ENCODE data around the gene CADPS.
"Not testable (repeated sequence)": the region's sequence is repeated elsewhere in the genome, so short reads cannot be mapped to it uniquely, and the experiment has no call there.

The CADPS gene

DNA sequence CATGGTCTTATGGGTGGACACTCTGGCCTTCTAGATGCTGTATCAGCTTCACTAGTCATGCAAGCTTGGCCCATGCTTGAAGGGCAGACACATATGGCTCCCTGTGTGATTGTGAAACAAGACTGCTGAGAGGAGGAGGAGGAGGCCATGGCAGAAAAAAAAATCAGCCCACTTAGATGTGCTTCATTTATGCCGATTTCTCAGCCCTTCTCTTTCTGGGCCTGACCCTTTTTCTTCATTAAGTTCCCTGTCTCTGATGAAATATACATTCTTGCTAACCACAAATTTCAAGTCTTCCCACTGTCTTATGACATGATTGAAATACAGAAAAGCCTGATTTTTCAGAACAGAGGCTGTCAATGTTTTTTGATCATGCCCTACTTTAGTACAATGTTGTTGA, 288.9 kb downstream of the CADPS start:
- Mint-ChIP-seq H3K36me3 (ENCODE audit: low read depth) (no peaks in the 10 kb centered on the region), H3K9me3 (peaks cover 3% of the 10 kb centered on the region), H3K27ac (no peak overlapping the region), H3K4me1 (ENCODE audit: low read depth) (no peaks in the 10 kb centered on the region), H3K27me3 (no peaks in the 10 kb centered on the region), H3K4me3 (no peak overlapping the region)

- peaks cover 3% of the 10 kb centered on the region for H3K9me3 Mint-ChIP-seq
- H3K4me1 Mint-ChIP-seq (ENCODE audit: low read depth) = no peaks in the 10 kb centered on the region
- no peaks in the 10 kb centered on the region for H3K27me3 Mint-ChIP-seq
- no peak overlapping the region for H3K4me3 Mint-ChIP-seq
- H3K27ac Mint-ChIP-seq = no peak overlapping the region
- H3K36me3 Mint-ChIP-seq (ENCODE audit: low read depth) = no peaks in the 10 kb centered on the region
Measured at GRCh38 chr3:62585861-62586260, 289.4 kb downstream of the CADPS start.

- no peaks in the 10 kb centered on the region for H3K27me3 Mint-ChIP-seq
- H3K9me3 Mint-ChIP-seq = peaks cover 5% of the 10 kb centered on the region
- H3K36me3 Mint-ChIP-seq (ENCODE audit: low read depth) = no peaks in the 10 kb centered on the region
- no peaks in the 10 kb centered on the region for H3K4me1 Mint-ChIP-seq (ENCODE audit: low read depth)
- no peak overlapping the region for H3K27ac Mint-ChIP-seq
- H3K4me3 Mint-ChIP-seq = no peak overlapping the region
Measured at GRCh38 chr3:62584636-62585035, 290.6 kb downstream of the CADPS start.

- H3K4me3 Mint-ChIP-seq = no peak overlapping the region
- no peaks in the 10 kb centered on the region for H3K27me3 Mint-ChIP-seq
- H3K4me1 Mint-ChIP-seq (ENCODE audit: low read depth) = no peaks in the 10 kb centered on the region
- H3K36me3 Mint-ChIP-seq (ENCODE audit: low read depth) = no peaks in the 10 kb centered on the region
- no peak overlapping the region for H3K27ac Mint-ChIP-seq
- peaks cover 16% of the 10 kb centered on the region for H3K9me3 Mint-ChIP-seq
Measured at GRCh38 chr3:62582495-62583172, 292.6 kb downstream of the CADPS start.

GRCh38 chr3:62580485-62580884, 294.7 kb downstream of the CADPS start:
- H3K4me1 Mint-ChIP-seq (ENCODE audit: low read depth); H3K4me3 Mint-ChIP-seq; H3K36me3 Mint-ChIP-seq (ENCODE audit: low read depth); H3K27ac Mint-ChIP-seq; H3K27me3 Mint-ChIP-seq: not testable (repeated sequence)
- peaks cover 18% of the 10 kb centered on the region for H3K9me3 Mint-ChIP-seq

DNA sequence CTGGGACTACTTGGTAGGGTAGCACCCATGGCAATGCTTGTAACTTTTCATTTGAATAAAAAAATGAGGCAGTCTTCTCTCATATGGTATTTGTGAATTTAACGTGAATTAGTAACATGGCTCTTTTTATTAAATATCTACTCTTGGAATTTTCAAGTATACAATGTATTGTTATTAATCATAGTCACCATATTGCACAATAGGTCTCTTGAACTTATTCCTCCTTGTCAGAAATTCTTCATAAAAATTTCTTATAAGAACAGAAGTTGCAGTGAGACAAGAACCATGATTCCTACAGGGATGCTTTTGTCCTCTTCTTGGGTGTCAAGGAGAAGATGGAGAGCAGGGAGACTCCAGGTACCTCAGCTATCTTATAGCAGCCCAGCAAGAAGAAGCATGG, 298.1 kb downstream of the CADPS start:
- no peaks in the 10 kb centered on the region for H3K4me1 Mint-ChIP-seq (ENCODE audit: low read depth)
- no peaks in the 10 kb centered on the region for H3K27me3 Mint-ChIP-seq
- H3K36me3 Mint-ChIP-seq (ENCODE audit: low read depth) = no peaks in the 10 kb centered on the region
- H3K27ac Mint-ChIP-seq = no peak overlapping the region
- H3K9me3 Mint-ChIP-seq = peaks cover 18% of the 10 kb centered on the region
- no peak overlapping the region for H3K4me3 Mint-ChIP-seq

- Mint-ChIP-seq H3K36me3 (ENCODE audit: low read depth) (no peaks in the 10 kb centered on the region), H3K27ac (no peak overlapping the region), H3K27me3 (no peaks in the 10 kb centered on the region), H3K4me1 (ENCODE audit: low read depth) (no peaks in the 10 kb centered on the region), H3K9me3 (peaks cover 10% of the 10 kb centered on the region), H3K4me3 (no peak overlapping the region)
Measured at GRCh38 chr3:62574266-62574898, 300.8 kb downstream of the CADPS start.

GRCh38 chr3:62571916-62572315, 303.3 kb downstream of the CADPS start:
- Mint-ChIP-seq H3K27me3 (no peaks in the 10 kb centered on the region), H3K9me3 (no peaks in the 10 kb centered on the region), H3K4me1 (ENCODE audit: low read depth) (no peaks in the 10 kb centered on the region), H3K36me3 (ENCODE audit: low read depth) (no peaks in the 10 kb centered on the region), H3K27ac (no peak overlapping the region), H3K4me3 (no peak overlapping the region)

GRCh38 chr3:62570888-62571287, 304.3 kb downstream of the CADPS start:
- H3K9me3 Mint-ChIP-seq = no peaks in the 10 kb centered on the region
- no peak overlapping the region for H3K27ac Mint-ChIP-seq
- no peak overlapping the region for H3K4me3 Mint-ChIP-seq
- H3K27me3 Mint-ChIP-seq = no peaks in the 10 kb centered on the region
- no peaks in the 10 kb centered on the region for H3K36me3 Mint-ChIP-seq (ENCODE audit: low read depth)
- no peaks in the 10 kb centered on the region for H3K4me1 Mint-ChIP-seq (ENCODE audit: low read depth)

GRCh38 chr3:62569609-62570008, 305.6 kb downstream of the CADPS start:
- Mint-ChIP-seq H3K4me3 (no peak overlapping the region), H3K9me3 (no peaks in the 10 kb centered on the region), H3K27me3 (no peaks in the 10 kb centered on the region), H3K36me3 (ENCODE audit: low read depth) (no peaks in the 10 kb centered on the region), H3K27ac (no peak overlapping the region), H3K4me1 (ENCODE audit: low read depth) (no peaks in the 10 kb centered on the region)

DNA sequence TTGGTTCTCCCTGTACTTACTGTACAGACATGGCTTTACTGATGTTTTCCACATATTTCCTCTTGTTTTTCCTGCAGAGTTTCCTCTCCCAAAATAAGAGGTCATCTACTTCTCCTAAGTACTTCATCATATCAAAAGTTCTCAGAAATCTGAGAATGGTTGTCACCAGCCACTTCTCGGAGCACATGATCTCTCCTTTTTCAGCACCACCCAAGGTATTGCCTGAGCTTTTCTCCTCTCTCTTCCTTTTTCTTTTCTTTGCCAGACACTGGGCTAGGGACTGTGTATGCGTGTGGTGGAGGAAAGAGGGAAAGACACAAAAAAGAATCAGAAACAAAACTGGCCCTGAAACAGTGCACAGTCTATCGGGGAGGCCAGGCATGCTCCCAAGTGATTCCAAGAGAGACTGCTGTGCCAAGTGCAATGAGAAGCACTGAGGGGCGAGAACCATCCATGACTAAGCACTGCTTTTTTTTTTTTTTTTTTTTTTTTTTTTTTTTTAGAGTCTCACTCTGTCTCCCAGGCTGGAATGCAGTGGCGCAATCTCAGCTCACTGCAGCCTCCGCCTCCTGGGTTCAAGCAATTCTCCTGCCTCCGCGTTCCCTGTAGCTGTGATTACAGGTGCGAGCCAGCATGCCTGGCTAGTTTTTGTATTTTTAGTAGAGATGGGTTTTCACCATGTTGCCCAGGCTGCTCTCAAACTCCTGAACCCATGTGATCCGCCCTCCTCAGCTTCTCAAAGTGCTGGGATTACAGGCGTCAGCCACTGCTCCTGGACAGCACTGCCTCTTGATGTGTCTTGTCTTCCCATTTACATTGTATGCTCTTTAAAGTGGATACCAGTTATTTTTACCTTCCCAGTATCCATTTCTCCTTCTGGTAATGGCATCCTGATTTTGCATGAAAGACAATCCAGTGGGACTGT, 307.9 kb downstream of the CADPS start:
- H3K27me3 Mint-ChIP-seq = no peaks in the 10 kb centered on the region
- no peaks in the 10 kb centered on the region for H3K36me3 Mint-ChIP-seq (ENCODE audit: low read depth)
- H3K9me3 Mint-ChIP-seq = no peaks in the 10 kb centered on the region
- no peak overlapping the region for H3K27ac Mint-ChIP-seq
- H3K4me1 Mint-ChIP-seq (ENCODE audit: low read depth) = no peaks in the 10 kb centered on the region
- no peak overlapping the region for H3K4me3 Mint-ChIP-seq

DNA sequence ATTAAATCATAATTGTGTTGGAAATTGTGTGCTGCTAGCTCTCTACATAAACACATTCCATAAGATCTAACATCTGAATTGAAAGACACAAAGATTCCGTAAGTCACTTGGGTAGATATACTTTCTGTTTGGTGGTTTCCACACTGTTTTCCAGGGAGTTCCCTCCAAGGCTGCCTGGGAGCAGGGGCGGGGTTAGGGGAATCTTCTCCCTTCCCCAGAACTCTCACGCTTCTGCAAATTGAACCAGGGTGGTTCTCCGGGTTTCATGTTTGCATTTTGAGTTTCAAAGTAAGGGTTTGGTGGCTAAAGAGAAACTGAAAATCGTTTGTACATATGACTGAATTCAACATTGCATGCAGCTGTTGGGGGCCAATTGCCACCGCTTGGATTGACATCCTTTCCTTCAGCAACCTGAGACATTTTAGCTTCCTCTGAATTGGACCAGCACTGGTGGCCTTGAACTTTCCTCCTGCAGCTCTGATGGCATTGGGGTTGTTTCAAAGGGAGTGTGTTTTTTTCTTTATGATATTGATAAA, 309.1 kb downstream of the CADPS start:
- Mint-ChIP-seq H3K27ac (no peak overlapping the region), H3K4me1 (ENCODE audit: low read depth) (no peaks in the 10 kb centered on the region), H3K36me3 (ENCODE audit: low read depth) (no peaks in the 10 kb centered on the region), H3K4me3 (no peak overlapping the region), H3K27me3 (peaks cover 3% of the 10 kb centered on the region), H3K9me3 (no peaks in the 10 kb centered on the region)

DNA sequence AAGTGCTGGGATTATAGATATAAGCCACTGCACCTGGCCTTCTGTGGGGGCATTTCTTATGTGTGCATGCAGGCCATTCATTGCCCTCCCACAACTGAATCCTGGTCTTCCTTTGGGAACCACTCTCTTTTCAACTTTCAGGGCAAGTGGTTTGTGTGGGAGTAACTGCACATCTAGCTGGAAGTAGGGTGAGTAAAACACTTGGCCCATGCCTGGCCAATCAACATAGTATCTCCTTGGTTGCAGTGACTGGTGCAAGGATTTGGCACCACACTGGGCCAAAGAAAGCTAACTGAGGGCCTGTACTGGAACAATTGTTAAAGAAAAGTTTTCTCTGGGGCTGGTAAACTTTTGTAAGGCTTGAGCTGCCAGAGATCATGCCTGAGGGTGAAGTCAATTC, 312.6 kb downstream of the CADPS start:
- Mint-ChIP-seq H3K4me3 (no peak overlapping the region), H3K4me1 (ENCODE audit: low read depth) (no peaks in the 10 kb centered on the region), H3K27me3 (peaks cover 7% of the 10 kb centered on the region), H3K9me3 (no peaks in the 10 kb centered on the region), H3K27ac (no peak overlapping the region), H3K36me3 (ENCODE audit: low read depth) (no peaks in the 10 kb centered on the region)

GRCh38 chr3:62562017-62562416, 313.2 kb downstream of the CADPS start:
- H3K27ac Mint-ChIP-seq = no peak overlapping the region
- no peaks in the 10 kb centered on the region for H3K9me3 Mint-ChIP-seq
- H3K4me3 Mint-ChIP-seq = no peak overlapping the region
- H3K27me3 Mint-ChIP-seq = peaks cover 7% of the 10 kb centered on the region
- no peaks in the 10 kb centered on the region for H3K36me3 Mint-ChIP-seq (ENCODE audit: low read depth)
- H3K4me1 Mint-ChIP-seq (ENCODE audit: low read depth) = no peaks in the 10 kb centered on the region

GRCh38 chr3:62559831-62560445, 315.3 kb downstream of the CADPS start:
- Mint-ChIP-seq H3K36me3 (ENCODE audit: low read depth) (no peaks in the 10 kb centered on the region), H3K4me3 (no peak overlapping the region), H3K27me3 (peaks cover 7% of the 10 kb centered on the region), H3K9me3 (no peaks in the 10 kb centered on the region), H3K4me1 (ENCODE audit: low read depth) (no peaks in the 10 kb centered on the region), H3K27ac (no peak overlapping the region)

Data from stimulated activated naive CD8-positive, alpha-beta T cell treated with anti-CD3 and anti-CD28 coated beads, Interleukin-15, Interleukin-2, amounts not matched to agents 100 ng/mL and 50 ng/mL, for 24 hours (primary cell).